ENCODE results near the gene ZNF836. TPM values are rescaled to one million over a fixed set of nuclear protein-coding genes. Genes with fewer than 3 reads are reported as not detected.

ZNF836 gene
- polyA plus RNA-seq, 2 of the 4 experiments (the other 2 are of a cell fraction), result 0.81 to 0.85 TPM

- ChIA-PET POLR2A (interaction anchor here (0.6 kb wide), 1 partner anchor 882 kb away, joined by 3 read pairs; no protein-coding TSS in a partner anchor), CTCF (no interaction called here)
- FAIRE-seq (no peak), ATAC-seq (no peak), DNase-seq (ENCODE audit: low read depth in 1 of 2, low spot score in 1 of 2) (no peak)
- Histone ChIP-seq H3K4me1 (0 out of 3 replicates have a peak, but pooled peaks cover 3% of the 10 kb centered on the region), H3K9me3 (peaks cover 96% of the 10 kb centered on the region), H3K4me2 (no peak overlapping the region), H3K4me3 (no peak overlapping the region), H3K27ac (no peak overlapping the region)
- 99% methylated on average over 5 of the region's 5 CpGs for WGBS (ENCODE audit: missing lambda C conversion rate)
- TF ChIP-seq ZC3H11A (IDR thresholded peaks at IDR 0.05) (no peak), FOSL2 (IDR thresholded peaks at IDR 0.05) (no peak), FOSL2 (CRISPR knock-in tag; IDR thresholded peaks at IDR 0.05) (no peak), RAD21 (conservative IDR thresholded peaks at IDR 0.05 in 1 of 2, IDR thresholded peaks at IDR 0.05 in 1 of 2) (no peak), NR3C1 (IDR thresholded peaks at IDR 0.05) (no peak), GATA3 (IDR thresholded peaks at IDR 0.05; ENCODE audit: borderline replicate concordance) (no peak), MAZ (IDR thresholded peaks at IDR 0.05; ENCODE audit: borderline replicate concordance, low read depth, low read length) (no peak), CHD4 (IDR thresholded peaks at IDR 0.05; ENCODE audit: borderline replicate concordance) (no peak), CHD2 (IDR thresholded peaks at IDR 0.05; ENCODE audit: low read length, partially characterized antibody) (no peak), HDAC2 (IDR thresholded peaks at IDR 0.05) (no peak), MYC (IDR thresholded peaks at IDR 0.05; ENCODE audit: borderline replicate concordance, low read length) (no peak), TP53 (CRISPR knock-in tag; IDR thresholded peaks at IDR 0.05) (no peak), PBX3 (IDR thresholded peaks at IDR 0.05) (no peak), NFE2L2 (conservative IDR thresholded peaks at IDR 0.05; ENCODE audit: low read length) (no peak), KDM5A (IDR thresholded peaks at IDR 0.05) (no peak), HOXB5 (CRISPR knock-in tag; IDR thresholded peaks at IDR 0.05) (no peak), FOSB (CRISPR knock-in tag; IDR thresholded peaks at IDR 0.05) (no peak)
- TF ChIP-seq, protein P1, sequence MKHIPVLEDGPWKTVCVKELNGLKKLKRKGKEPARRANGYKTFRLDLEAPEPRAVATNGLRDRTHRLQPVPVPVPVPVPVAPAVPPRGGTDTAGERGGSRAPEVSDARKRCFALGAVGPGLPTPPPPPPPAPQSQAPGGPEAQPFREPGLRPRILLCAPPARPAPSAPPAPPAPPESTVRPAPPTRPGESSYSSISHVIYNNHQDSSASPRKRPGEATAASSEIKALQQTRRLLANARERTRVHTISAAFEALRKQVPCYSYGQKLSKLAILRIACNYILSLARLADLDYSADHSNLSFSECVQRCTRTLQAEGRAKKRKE (CRISPR knock-in tag; IDR thresholded peaks at IDR 0.05; ENCODE audit: low read depth), result no peak
Observed at GRCh38 chr19:52196256-52196967, 25.0 kb upstream of the ZNF836 start.

DNA sequence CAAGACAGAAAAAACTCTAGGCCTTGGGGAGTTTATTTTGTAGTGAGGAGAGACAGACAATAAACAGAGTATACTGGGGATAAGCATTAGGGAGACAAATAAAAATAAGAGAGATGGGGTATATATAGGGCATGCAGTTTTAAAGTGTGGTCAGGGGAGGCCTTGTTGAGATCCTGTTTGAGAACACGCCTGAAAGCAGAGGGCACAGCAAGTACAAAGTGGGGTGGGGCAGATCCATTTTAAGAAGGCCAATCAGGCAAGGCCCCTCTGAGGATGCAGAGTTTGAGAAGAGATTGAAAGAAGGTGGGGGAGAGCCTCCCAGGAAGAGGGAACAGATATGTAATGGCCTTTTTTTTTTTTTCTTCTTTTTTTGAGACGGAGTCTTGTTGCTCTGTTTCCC, 20.5 kb upstream of the ZNF836 start:
- Histone ChIP-seq H3K4me3 (0 out of 3 replicates have a peak overlapping the region, but pooled peaks have one; percentile 80), H3K27ac (no peak overlapping the region), H3K4me1 (0 out of 3 replicates have a peak, but pooled peaks cover 7% of the 10 kb centered on the region), H3K4me2 (peak overlapping the region; percentile 92; the same call in 2 of the 3 replicates), H3K9me3 (peaks cover 80% of the 10 kb centered on the region)
- ATAC-seq, result no peak
- DNase-seq (ENCODE audit: low read depth in 1 of 2, low spot score in 1 of 2), result no peak
- ChIA-PET POLR2A (no interaction called here), CTCF (interaction anchor here (1.4 to 1.5 kb wide), 2 partner anchors 38 to 45 kb away, joined by 3 read pairs; no protein-coding TSS in a partner anchor)
- 96% methylated on average over 2 of the region's 2 CpGs for WGBS (ENCODE audit: missing lambda C conversion rate)
- TF ChIP-seq POLR2A (IDR thresholded peaks at IDR 0.05; ENCODE audit: low read length) (no peak), POLR2AphosphoS2 (conservative IDR thresholded peaks at IDR 0.05; ENCODE audit: low read length) (no peak), BHLHE40 (IDR thresholded peaks at IDR 0.05; ENCODE audit: low read depth, low read length) (no peak), ZSCAN20 (CRISPR knock-in tag; IDR thresholded peaks at IDR 0.05) (no peak), NPAS2 (CRISPR knock-in tag; IDR thresholded peaks at IDR 0.05; ENCODE audit: borderline replicate concordance) (no peak), USF2 (IDR thresholded peaks at IDR 0.05) (no peak), MAZ (IDR thresholded peaks at IDR 0.05; ENCODE audit: borderline replicate concordance, low read depth, low read length) (no peak), EHF (CRISPR knock-in tag; IDR thresholded peaks at IDR 0.05) (no peak), JUN (IDR thresholded peaks at IDR 0.05) (no peak), HOXA7 (CRISPR knock-in tag; IDR thresholded peaks at IDR 0.05) (no peak), EP300 (IDR thresholded peaks at IDR 0.05) (no peak), SMC3 (IDR thresholded peaks at IDR 0.05) (no peak), FOSL2 (IDR thresholded peaks at IDR 0.05) (no peak), FOSL2 (CRISPR knock-in tag; IDR thresholded peaks at IDR 0.05) (no peak), FOXS1 (CRISPR knock-in tag; IDR thresholded peaks at IDR 0.05) (no peak), HEYL (CRISPR knock-in tag; IDR thresholded peaks at IDR 0.05) (no peak), NR3C1 (IDR thresholded peaks at IDR 0.05) (no peak), RAD21 (conservative IDR thresholded peaks at IDR 0.05 in 1 of 2, IDR thresholded peaks at IDR 0.05 in 1 of 2) (no peak), MAFK (IDR thresholded peaks at IDR 0.05; ENCODE audit: partially characterized antibody) (no peak)
- TF ChIP-seq, protein P2, sequence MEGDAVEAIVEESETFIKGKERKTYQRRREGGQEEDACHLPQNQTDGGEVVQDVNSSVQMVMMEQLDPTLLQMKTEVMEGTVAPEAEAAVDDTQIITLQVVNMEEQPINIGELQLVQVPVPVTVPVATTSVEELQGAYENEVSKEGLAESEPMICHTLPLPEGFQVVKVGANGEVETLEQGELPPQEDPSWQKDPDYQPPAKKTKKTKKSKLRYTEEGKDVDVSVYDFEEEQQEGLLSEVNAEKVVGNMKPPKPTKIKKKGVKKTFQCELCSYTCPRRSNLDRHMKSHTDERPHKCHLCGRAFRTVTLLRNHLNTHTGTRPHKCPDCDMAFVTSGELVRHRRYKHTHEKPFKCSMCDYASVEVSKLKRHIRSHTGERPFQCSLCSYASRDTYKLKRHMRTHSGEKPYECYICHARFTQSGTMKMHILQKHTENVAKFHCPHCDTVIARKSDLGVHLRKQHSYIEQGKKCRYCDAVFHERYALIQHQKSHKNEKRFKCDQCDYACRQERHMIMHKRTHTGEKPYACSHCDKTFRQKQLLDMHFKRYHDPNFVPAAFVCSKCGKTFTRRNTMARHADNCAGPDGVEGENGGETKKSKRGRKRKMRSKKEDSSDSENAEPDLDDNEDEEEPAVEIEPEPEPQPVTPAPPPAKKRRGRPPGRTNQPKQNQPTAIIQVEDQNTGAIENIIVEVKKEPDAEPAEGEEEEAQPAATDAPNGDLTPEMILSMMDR (IDR thresholded peaks at IDR 0.05), result no peak
- FAIRE-seq, result no peak

Measured in A549 (cell line).